GM12801 (cell line): ENCODE data around the gene MLPH.

Experiments
- CTCF ChIP-seq: IDR thresholded peaks from one replicate; pipeline ENCODE4 v1.5.1; 2011; ENCODE audit warnings: control low read depth; ENCODE audit not compliant: insufficient read length; ENCODE audit errors: extremely low read depth

MLPH gene

GRCh38 chr2:237593036-237593435, 106.0 kb downstream of the MLPH start:
- no peak for TF ChIP-seq CTCF

GRCh38 chr2:237593596-237594320, 106.7 kb downstream of the MLPH start:
- no peak for TF ChIP-seq CTCF

- TF ChIP-seq CTCF: no peak
These were observed 107.4 kb downstream of the MLPH start for GRCh38 chr2:237594514-237594871.

GRCh38 chr2:237596520-237597195, 109.6 kb downstream of the MLPH start:
- TF ChIP-seq CTCF: no peak

- no peak for TF ChIP-seq CTCF
These were observed 110.4 kb downstream of the MLPH start for GRCh38 chr2:237597196-237598145.

- TF ChIP-seq CTCF: no peak
These were observed 111.6 kb downstream of the MLPH start for GRCh38 chr2:237598468-237599208.
